ENCODE measurements around the gene KLHL22. TPM values are rescaled to one million over a fixed set of nuclear protein-coding genes. Genes with fewer than 3 reads are reported as not detected.

KLHL22 gene
- total RNA-seq, 1 experiment from 2014 or later: 26.5 TPM

- Mint-ChIP-seq H3K27ac (ENCODE audit: unreplicated experiment) (no peak overlapping the region), H3K27me3 (ENCODE audit: unreplicated experiment) (no peaks in the 10 kb centered on the region), H3K9me3 (ENCODE audit: low read depth, unreplicated experiment) (no peaks in the 10 kb centered on the region), H3K4me1 (ENCODE audit: low read depth, unreplicated experiment) (peaks cover 30% of the 10 kb centered on the region), H3K36me3 (ENCODE audit: insufficient read depth, unreplicated experiment) (peaks cover 29% of the 10 kb centered on the region), H3K4me3 (ENCODE audit: low read depth, unreplicated experiment) (no peak overlapping the region)
- DNase-seq: no peak
- intact Hi-C loops (cut with micrococcal nuclease; ENCODE audit: unreplicated experiment): no loop called here
- TF ChIP-seq, protein P1, sequence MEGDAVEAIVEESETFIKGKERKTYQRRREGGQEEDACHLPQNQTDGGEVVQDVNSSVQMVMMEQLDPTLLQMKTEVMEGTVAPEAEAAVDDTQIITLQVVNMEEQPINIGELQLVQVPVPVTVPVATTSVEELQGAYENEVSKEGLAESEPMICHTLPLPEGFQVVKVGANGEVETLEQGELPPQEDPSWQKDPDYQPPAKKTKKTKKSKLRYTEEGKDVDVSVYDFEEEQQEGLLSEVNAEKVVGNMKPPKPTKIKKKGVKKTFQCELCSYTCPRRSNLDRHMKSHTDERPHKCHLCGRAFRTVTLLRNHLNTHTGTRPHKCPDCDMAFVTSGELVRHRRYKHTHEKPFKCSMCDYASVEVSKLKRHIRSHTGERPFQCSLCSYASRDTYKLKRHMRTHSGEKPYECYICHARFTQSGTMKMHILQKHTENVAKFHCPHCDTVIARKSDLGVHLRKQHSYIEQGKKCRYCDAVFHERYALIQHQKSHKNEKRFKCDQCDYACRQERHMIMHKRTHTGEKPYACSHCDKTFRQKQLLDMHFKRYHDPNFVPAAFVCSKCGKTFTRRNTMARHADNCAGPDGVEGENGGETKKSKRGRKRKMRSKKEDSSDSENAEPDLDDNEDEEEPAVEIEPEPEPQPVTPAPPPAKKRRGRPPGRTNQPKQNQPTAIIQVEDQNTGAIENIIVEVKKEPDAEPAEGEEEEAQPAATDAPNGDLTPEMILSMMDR (IDR thresholded peaks at IDR 0.05; ENCODE audit: unreplicated experiment): no peak
- BruUV-seq (replicated peaks): no TSS peak
- CTCF ChIA-PET: no interaction called here
Observed at GRCh38 chr22:20525048-20525447, 29.5 kb upstream of the KLHL22 start.

DNA sequence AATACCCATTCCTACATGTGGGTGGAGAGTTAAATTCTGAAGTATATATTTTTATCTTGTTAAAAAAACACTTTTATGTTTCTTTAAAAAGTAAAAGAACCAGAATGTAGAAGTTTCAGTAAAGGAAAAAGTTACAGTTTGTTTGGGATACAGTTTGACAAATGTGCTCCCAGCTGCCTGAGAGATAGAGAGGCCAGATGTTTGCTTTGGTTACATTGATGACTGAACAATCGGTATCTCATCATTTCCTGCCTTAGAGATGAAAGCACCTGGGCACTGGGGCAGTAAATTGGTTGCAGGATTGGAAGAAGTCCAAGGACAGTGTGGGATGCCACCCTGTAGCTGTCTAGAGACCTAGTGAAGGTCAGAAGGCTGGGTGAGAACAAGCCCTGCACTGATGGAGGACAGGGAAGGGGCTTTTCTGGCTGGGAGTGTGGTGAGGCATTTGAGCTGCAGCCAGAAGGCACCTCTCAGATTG, 28.4 kb upstream of the KLHL22 start:
- TF ChIP-seq, protein P1 (IDR thresholded peaks at IDR 0.05; ENCODE audit: unreplicated experiment): no peak
- no peak for DNase-seq
- H3K27me3 Mint-ChIP-seq (ENCODE audit: unreplicated experiment): no peaks in the 10 kb centered on the region
- no TSS peak for BruUV-seq (replicated peaks)
- H3K4me3 Mint-ChIP-seq (ENCODE audit: low read depth, unreplicated experiment): no peak overlapping the region
- peaks cover 34% of the 10 kb centered on the region for H3K36me3 Mint-ChIP-seq (ENCODE audit: insufficient read depth, unreplicated experiment)
- CTCF ChIA-PET: interaction anchor here (0.6 to 1.2 kb wide), 3 partner anchors 29 to 219 kb away, joined by 3 read pairs; no protein-coding TSS in a partner anchor
- H3K9me3 Mint-ChIP-seq (ENCODE audit: low read depth, unreplicated experiment): no peaks in the 10 kb centered on the region
- intact Hi-C loops (cut with micrococcal nuclease; ENCODE audit: unreplicated experiment): no loop called here
- peaks cover 25% of the 10 kb centered on the region for H3K4me1 Mint-ChIP-seq (ENCODE audit: low read depth, unreplicated experiment)
- H3K27ac Mint-ChIP-seq (ENCODE audit: unreplicated experiment): no peak overlapping the region

DNA sequence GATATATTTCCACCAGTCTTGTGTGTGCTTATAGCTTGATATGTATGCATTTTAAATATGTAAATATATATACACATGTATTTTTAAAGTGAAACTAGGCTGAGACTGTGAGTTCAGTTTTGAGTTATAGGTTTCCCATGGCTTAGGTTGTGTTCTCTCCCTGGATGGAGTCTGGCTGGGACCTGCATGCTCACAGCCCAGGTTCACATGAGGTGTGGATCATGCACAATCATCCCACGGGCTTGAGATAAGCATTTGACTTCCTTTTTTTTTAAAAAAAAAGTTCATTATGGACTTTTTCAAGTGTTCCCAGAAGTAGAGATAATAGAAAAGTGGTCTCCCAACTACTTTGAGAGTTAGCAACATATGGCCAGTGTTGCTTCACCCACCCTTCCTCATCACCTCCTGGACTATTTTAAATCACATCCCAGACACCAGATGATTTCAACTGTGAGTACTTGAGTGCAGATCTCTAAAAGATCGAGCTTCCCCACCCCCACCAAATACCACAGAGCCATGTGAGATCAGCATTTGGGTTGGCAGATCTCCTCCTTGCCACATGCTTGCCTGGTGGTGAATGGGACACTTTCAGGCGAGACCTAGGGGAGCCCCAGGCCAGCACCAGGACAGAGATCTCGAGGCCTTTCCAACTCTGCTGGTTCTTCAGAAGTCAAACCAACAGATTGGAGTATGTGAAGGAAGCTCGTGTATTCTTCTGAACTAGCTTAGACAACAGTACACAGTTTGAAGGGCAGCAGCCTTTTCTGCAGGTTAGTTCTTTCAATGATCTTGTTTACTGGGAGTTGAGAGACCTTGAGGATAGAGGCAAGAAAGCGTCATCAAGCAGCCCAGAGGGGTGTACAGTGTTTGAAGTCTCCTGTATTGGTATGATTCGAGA, 27.7 kb upstream of the KLHL22 start:
- TF ChIP-seq, protein P1 (IDR thresholded peaks at IDR 0.05; ENCODE audit: unreplicated experiment): no peak
- DNase-seq: no peak

GRCh38 chr22:20522134-20523004, 26.8 kb upstream of the KLHL22 start:
- peaks cover 28% of the 10 kb centered on the region for H3K36me3 Mint-ChIP-seq (ENCODE audit: insufficient read depth, unreplicated experiment)
- peaks cover 36% of the 10 kb centered on the region for H3K4me1 Mint-ChIP-seq (ENCODE audit: low read depth, unreplicated experiment)
- H3K27ac Mint-ChIP-seq (ENCODE audit: unreplicated experiment): no peak overlapping the region
- no TSS peak for BruUV-seq (replicated peaks)
- no peak for DNase-seq
- TF ChIP-seq, protein P1 (IDR thresholded peaks at IDR 0.05; ENCODE audit: unreplicated experiment): no peak
- intact Hi-C loops (cut with micrococcal nuclease; ENCODE audit: unreplicated experiment): no loop called here
- H3K27me3 Mint-ChIP-seq (ENCODE audit: unreplicated experiment): no peaks in the 10 kb centered on the region
- no peak overlapping the region for H3K4me3 Mint-ChIP-seq (ENCODE audit: low read depth, unreplicated experiment)
- CTCF ChIA-PET: no interaction called here
- H3K9me3 Mint-ChIP-seq (ENCODE audit: low read depth, unreplicated experiment): no peaks in the 10 kb centered on the region

More for the DNA sequence above, 27.7 kb upstream of the KLHL22 start:
- Mint-ChIP-seq H3K27me3 (ENCODE audit: unreplicated experiment) (no peaks in the 10 kb centered on the region), H3K9me3 (ENCODE audit: low read depth, unreplicated experiment) (no peaks in the 10 kb centered on the region), H3K4me3 (ENCODE audit: low read depth, unreplicated experiment) (no peak overlapping the region), H3K36me3 (ENCODE audit: insufficient read depth, unreplicated experiment) (peaks cover 33% of the 10 kb centered on the region), H3K27ac (ENCODE audit: unreplicated experiment) (no peak overlapping the region), H3K4me1 (ENCODE audit: low read depth, unreplicated experiment) (peaks cover 28% of the 10 kb centered on the region)
- BruUV-seq (replicated peaks): no TSS peak
- intact Hi-C loops (cut with micrococcal nuclease; ENCODE audit: unreplicated experiment): no loop called here
- CTCF ChIA-PET: interaction anchor here (1.0 to 1.2 kb wide), 2 partner anchors 30 to 39 kb away, joined by 3 read pairs; no protein-coding TSS in a partner anchor
